HCT116 (cell line): Measurements from ENCODE around the gene SP100. TPM values are rescaled to one million over a fixed set of nuclear protein-coding genes. Genes with fewer than 3 reads are reported as not detected.

ENCODE experiments used
- ATAC-seq: fragments of 200-7000 bp; cut with Tn5 transposase; 2 replicates; pipeline ENCODE4 v1.9.1; 2020; ENCODE audit warnings: mild to moderate bottlenecking, moderate library complexity
- BruUV-seq: library from RNA; stranded (reverse); fragments of 400-500 nt; replicated peaks from 2 replicates; lab custom pipeline; 2021; lab: Mats Ljungman, UMichigan
- CTCF ChIA-PET: fragments of 300-600 bp; sonication (Branson Sonifier 250); formaldehyde crosslinking; loops from one replicate; lab custom pipeline; 2021; ENCODE audit warnings: antibody characterized with exemption; lab: Charles Lee
- POLR2A ChIA-PET: fragments of 300-600, 350-600 bp; sonication (Branson Sonifier 250); formaldehyde crosslinking; loops from one replicate; lab custom pipeline; 2021; ENCODE audit warnings: antibody characterized with exemption; lab: Charles Lee
- RAD21 ChIA-PET, 2 experiments: fragments of 300-600 bp; sonication (Branson Sonifier 250); formaldehyde crosslinking; loops; one replicate each; lab custom pipeline; 2023; ENCODE audit warnings: low total read pairs in 2 of 2; ENCODE audit not compliant: uncharacterized antibody in 2 of 2, unreplicated experiment in 2 of 2, low non-redundant PET in 1 of 2; lab: Charles Lee
- DNase-seq: peaks from one replicate; pipeline ENCODE4 v3.0.0-alpha.2; 2010; ENCODE audit warnings: low read depth, low spot score
- H2AFZ ChIP-seq: fragments of 200-600 bp; shearing (Covaris generic), sonication (generic); 2 replicates; pipeline ENCODE4 v1.6.1; 2017; ENCODE audit warnings: low read depth, mixed run types, mixed read lengths, antibody characterized with exemption, low read length; ENCODE audit not compliant: poor library complexity, severe bottlenecking
- H3K27ac ChIP-seq: 2 replicates; pipeline ENCODE4 v1.5.1; 2012; ENCODE audit warnings: low read depth, low read length
- H3K27me3 ChIP-seq: fragments of 200-600 bp; sonication (generic); 2 replicates; pipeline ENCODE4 v1.6.1; 2016; ENCODE audit warnings: mixed run types, low read length, mixed read lengths; ENCODE audit not compliant: insufficient read depth
- H3K36me3 ChIP-seq, 2 experiments: fragments of 200-500 bp in 1 of 2; fragments of 200-600 bp in 1 of 2; sonication (Bioruptor generic) in 1 of 2; sonication (generic) in 1 of 2; 2 replicates each; pipeline versions ENCODE4 v1.5.1 to v1.6.1; 2014 to 2016; ENCODE audit warnings: low read length in 2 of 2, inconsistent platforms in 1 of 2, mixed read lengths in 1 of 2, mixed run types in 1 of 2; ENCODE audit not compliant: insufficient read depth in 2 of 2, control insufficient read depth in 1 of 2
- H3K4me1 ChIP-seq, 2 experiments: fragments of 200-600 bp in 1 of 2; sonication (generic) in 1 of 2; 2 replicates each; pipeline versions ENCODE4 v1.5.1 to v1.6.1; 2012 to 2017; ENCODE audit warnings: low read length in 2 of 2, inconsistent platforms in 1 of 2, mild to moderate bottlenecking in 1 of 2, mixed read lengths in 1 of 2, mixed run types in 1 of 2, moderate library complexity in 1 of 2; ENCODE audit not compliant: insufficient read depth in 2 of 2, control insufficient read depth in 1 of 2
- H3K4me2 ChIP-seq: fragments of 200-600 bp; sonication (generic); 2 replicates; pipeline ENCODE4 v1.6.1; 2017; ENCODE audit warnings: mixed run types, low read length, mixed read lengths
- H3K4me3 ChIP-seq, 2 experiments: fragments of 200-600 bp in 1 of 2; sonication (generic) in 1 of 2; replicated peaks in 1 of 2; 2 replicates each; pipeline ENCODE4 v1.5.1; 2011 to 2016; ENCODE audit warnings: low read length in 2 of 2, control low read depth in 1 of 2, low read depth in 1 of 2, mild to moderate bottlenecking in 1 of 2, mixed read lengths in 1 of 2, mixed run types in 1 of 2
- H3K79me2 ChIP-seq: fragments of 200-600 bp; sonication (generic); 2 replicates; pipeline ENCODE4 v1.6.1; 2017; ENCODE audit warnings: mild to moderate bottlenecking, mixed run types, low read length, moderate library complexity, mixed read lengths; ENCODE audit not compliant: insufficient read depth
- H3K9ac ChIP-seq: fragments of 200-600 bp; sonication (generic); 2 replicates; pipeline ENCODE4 v1.6.1; 2016; ENCODE audit warnings: low read length, mixed read lengths
- H3K9me2 ChIP-seq: fragments of 200-600 bp; sonication (generic), shearing (Covaris generic); 2 replicates; pipeline ENCODE4 v1.6.1; 2017; ENCODE audit warnings: mixed run types, mild to moderate bottlenecking, moderate library complexity; ENCODE audit not compliant: insufficient read depth
- H3K9me3 ChIP-seq, 2 experiments: fragments of 200-500 bp in 1 of 2; fragments of 200-600 bp in 1 of 2; sonication (Bioruptor generic) in 1 of 2; sonication (generic) in 1 of 2; 2 replicates each; pipeline ENCODE4 v1.6.1; 2014 to 2017; ENCODE audit warnings: low read length in 2 of 2, mixed read lengths in 2 of 2, inconsistent platforms in 1 of 2, low read depth in 1 of 2, mild to moderate bottlenecking in 1 of 2, mixed run types in 1 of 2, moderate library complexity in 1 of 2; ENCODE audit not compliant: control insufficient read depth in 1 of 2, insufficient read depth in 1 of 2
- H4K20me1 ChIP-seq: fragments of 200-600 bp; sonication (generic), shearing (Covaris generic); 2 replicates; pipeline ENCODE4 v1.6.1; 2017; ENCODE audit warnings: mixed run types, mild to moderate bottlenecking, moderate library complexity; ENCODE audit not compliant: insufficient read depth
- CBX3 ChIP-seq: IDR thresholded peaks from 2 replicates; pipeline ENCODE4 v1.6.1; 2012; ENCODE audit warnings: low read depth
- CEBPB ChIP-seq: IDR thresholded peaks from 2 replicates; pipeline ENCODE4 v1.6.1; 2012; ENCODE audit warnings: low read depth
- EGR1 ChIP-seq: IDR thresholded peaks from 2 replicates; pipeline ENCODE4 v1.6.1; 2012; ENCODE audit warnings: low read depth
- EZH2 ChIP-seq: fragments of 200-600 bp; sonication (generic); IDR thresholded peaks from 2 replicates; pipeline ENCODE4 v1.6.1; 2017; ENCODE audit warnings: antibody characterized with exemption, mixed run types
- FOSL1 ChIP-seq: IDR thresholded peaks from 2 replicates; pipeline ENCODE4 v1.6.1; 2012; ENCODE audit warnings: low read depth
- JUND ChIP-seq: IDR thresholded peaks from 2 replicates; pipeline ENCODE4 v1.6.1; 2012
- POLR2A ChIP-seq: IDR thresholded peaks from 2 replicates; pipeline ENCODE4 v1.7.0; 2011; ENCODE audit warnings: borderline replicate concordance; ENCODE audit not compliant: insufficient read depth, insufficient read length; ENCODE audit errors: extremely low read depth
- POLR2AphosphoS5 ChIP-seq: IDR thresholded peaks from 2 replicates; pipeline ENCODE4 v1.6.1; 2011; ENCODE audit warnings: mild to moderate bottlenecking, low read depth, low read length, moderate library complexity
- RAD21 ChIP-seq: IDR thresholded peaks from 2 replicates; pipeline ENCODE4 v1.6.1; 2012; ENCODE audit warnings: low read depth, mild to moderate bottlenecking
- SIN3A ChIP-seq: IDR thresholded peaks from 2 replicates; pipeline ENCODE4 v1.6.1; 2012; ENCODE audit warnings: low read depth
- SP1 ChIP-seq: IDR thresholded peaks from 2 replicates; pipeline ENCODE4 v1.6.1; 2012; ENCODE audit warnings: low read depth
- YY1 ChIP-seq: IDR thresholded peaks from 2 replicates; pipeline ENCODE4 v1.6.1; 2011; ENCODE audit warnings: low read length, low read depth, moderate library complexity, mild to moderate bottlenecking; ENCODE audit not compliant: insufficient replicate concordance; ENCODE audit errors: extremely low read depth
- ZFX ChIP-seq: fragments of 450-650 bp; IDR thresholded peaks from 2 replicates; pipeline ENCODE4 v1.6.1; 2017
- ZNF274 ChIP-seq: fragments of 200-500 bp; sonication (Bioruptor generic); IDR thresholded peaks from 2 replicates; pipeline ENCODE4 v1.6.1; 2014; ENCODE audit warnings: mild to moderate bottlenecking, low read depth, low read length, inconsistent platforms
- intact Hi-C: fragments of 100-400 bp; cut with micrococcal nuclease; formaldehyde crosslinking; loops from 2 replicates; pipeline ENCODE4 v1.10.0; 2022
- total RNA-seq: library from RNA; stranded (reverse); gene quantifications from one replicate; pipeline ENCODE4 v1.2.1, GENCODE V29; 2021; ENCODE audit not compliant: unreplicated experiment
- TF ChIP-seq, protein P1 (sequence below): IDR thresholded peaks from 2 replicates; pipeline ENCODE4 v1.6.1; 2012
- TF ChIP-seq, protein P2 (sequence below): IDR thresholded peaks from 2 replicates; pipeline ENCODE4 v1.6.1; 2011; ENCODE audit warnings: mild to moderate bottlenecking, low read length, moderate library complexity; ENCODE audit not compliant: insufficient replicate concordance; ENCODE audit errors: extremely low read depth
- TF ChIP-seq, protein P3 (sequence below), 3 experiments: fragments of 200-600 bp in 1 of 3; sonication (generic) in 1 of 3; IDR thresholded peaks in 2 of 3; conservative IDR thresholded peaks in 1 of 3; 2 replicates each; pipeline ENCODE4 v1.5.1; 2012 to 2017; ENCODE audit warnings: low read depth in 2 of 3, low read length in 2 of 3, antibody characterized with exemption in 1 of 3, borderline replicate concordance in 1 of 3, control low read depth in 1 of 3, mild to moderate bottlenecking in 1 of 3, mixed read lengths in 1 of 3, mixed run types in 1 of 3, moderate library complexity in 1 of 3; ENCODE audit not compliant: insufficient read depth in 1 of 3
- TF ChIP-seq, protein P4 (sequence below): IDR thresholded peaks from 2 replicates; pipeline ENCODE4 v1.6.1; 2012; ENCODE audit warnings: low read depth

Gene SP100
- total RNA-seq, 1 experiment from 2014 or later: 48.1 TPM

DNA sequence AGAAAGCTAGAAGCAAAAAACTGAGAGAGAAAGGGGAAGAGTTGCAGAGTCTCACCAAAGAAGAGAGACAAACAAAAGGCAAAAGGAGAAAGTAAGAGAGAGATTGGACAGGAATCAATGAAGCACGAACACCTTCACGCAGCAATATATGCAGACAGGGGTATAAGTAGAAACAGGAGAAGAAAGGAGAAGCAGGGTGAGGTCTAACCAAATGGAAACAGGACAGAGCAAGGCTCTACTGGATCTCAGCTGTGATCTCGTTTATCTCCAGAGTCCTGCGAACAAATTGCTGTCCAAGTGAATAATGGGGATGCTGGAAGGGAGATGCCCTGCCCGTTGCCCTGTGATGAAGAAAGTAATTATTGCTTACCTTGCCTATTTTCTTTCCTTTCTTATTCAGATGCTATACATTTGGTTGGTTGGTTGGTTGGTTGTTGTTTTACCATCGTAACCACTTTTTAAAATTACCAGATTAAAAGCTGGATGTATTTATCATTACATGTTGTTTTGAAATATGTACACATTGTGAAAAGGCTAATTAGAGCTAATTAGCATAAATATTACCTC lies 34.0 kb downstream of the SP100 start:
- no peaks in the 10 kb centered on the region for H3K9me3 ChIP-seq

More for the DNA sequence above, 34.0 kb downstream of the SP100 start:
- CTCF ChIA-PET: no interaction called here
- Histone ChIP-seq H3K36me3 (no peaks in the 10 kb centered on the region), H3K4me1 (no peaks in the 10 kb centered on the region), H3K27ac (no peak overlapping the region), H4K20me1 (no peaks in the 10 kb centered on the region), H3K79me2 (no peaks in the 10 kb centered on the region), H3K4me3 (no peak overlapping the region), H2AFZ (no peak overlapping the region), H3K9me2 (no peaks in the 10 kb centered on the region), H3K27me3 (no peaks in the 10 kb centered on the region), H3K9ac (no peak overlapping the region), H3K4me2 (no peak overlapping the region)
- intact Hi-C loops: no loop called here
- DNase-seq (no peak), ATAC-seq (no peak)
- POLR2A ChIA-PET: no interaction called here
- BruUV-seq: no TSS peak
- TF ChIP-seq POLR2A (no peak), JUND (no peak), CEBPB (no peak), EGR1 (no peak), ZNF274 (no peak), RAD21 (no peak), FOSL1 (no peak), SP1 (no peak), POLR2AphosphoS5 (no peak), ZFX (no peak), EZH2 (no peak), SIN3A (no peak), CBX3 (no peak), YY1 (no peak)
- TF ChIP-seq, protein P1, sequence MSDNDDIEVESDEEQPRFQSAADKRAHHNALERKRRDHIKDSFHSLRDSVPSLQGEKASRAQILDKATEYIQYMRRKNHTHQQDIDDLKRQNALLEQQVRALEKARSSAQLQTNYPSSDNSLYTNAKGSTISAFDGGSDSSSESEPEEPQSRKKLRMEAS: no peak
- TF ChIP-seq, protein P2, sequence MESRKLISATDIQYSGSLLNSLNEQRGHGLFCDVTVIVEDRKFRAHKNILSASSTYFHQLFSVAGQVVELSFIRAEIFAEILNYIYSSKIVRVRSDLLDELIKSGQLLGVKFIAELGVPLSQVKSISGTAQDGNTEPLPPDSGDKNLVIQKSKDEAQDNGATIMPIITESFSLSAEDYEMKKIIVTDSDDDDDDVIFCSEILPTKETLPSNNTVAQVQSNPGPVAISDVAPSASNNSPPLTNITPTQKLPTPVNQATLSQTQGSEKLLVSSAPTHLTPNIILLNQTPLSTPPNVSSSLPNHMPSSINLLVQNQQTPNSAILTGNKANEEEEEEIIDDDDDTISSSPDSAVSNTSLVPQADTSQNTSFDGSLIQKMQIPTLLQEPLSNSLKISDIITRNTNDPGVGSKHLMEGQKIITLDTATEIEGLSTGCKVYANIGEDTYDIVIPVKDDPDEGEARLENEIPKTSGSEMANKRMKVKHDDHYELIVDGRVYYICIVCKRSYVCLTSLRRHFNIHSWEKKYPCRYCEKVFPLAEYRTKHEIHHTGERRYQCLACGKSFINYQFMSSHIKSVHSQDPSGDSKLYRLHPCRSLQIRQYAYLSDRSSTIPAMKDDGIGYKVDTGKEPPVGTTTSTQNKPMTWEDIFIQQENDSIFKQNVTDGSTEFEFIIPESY: no peak
- TF ChIP-seq, protein P3, sequence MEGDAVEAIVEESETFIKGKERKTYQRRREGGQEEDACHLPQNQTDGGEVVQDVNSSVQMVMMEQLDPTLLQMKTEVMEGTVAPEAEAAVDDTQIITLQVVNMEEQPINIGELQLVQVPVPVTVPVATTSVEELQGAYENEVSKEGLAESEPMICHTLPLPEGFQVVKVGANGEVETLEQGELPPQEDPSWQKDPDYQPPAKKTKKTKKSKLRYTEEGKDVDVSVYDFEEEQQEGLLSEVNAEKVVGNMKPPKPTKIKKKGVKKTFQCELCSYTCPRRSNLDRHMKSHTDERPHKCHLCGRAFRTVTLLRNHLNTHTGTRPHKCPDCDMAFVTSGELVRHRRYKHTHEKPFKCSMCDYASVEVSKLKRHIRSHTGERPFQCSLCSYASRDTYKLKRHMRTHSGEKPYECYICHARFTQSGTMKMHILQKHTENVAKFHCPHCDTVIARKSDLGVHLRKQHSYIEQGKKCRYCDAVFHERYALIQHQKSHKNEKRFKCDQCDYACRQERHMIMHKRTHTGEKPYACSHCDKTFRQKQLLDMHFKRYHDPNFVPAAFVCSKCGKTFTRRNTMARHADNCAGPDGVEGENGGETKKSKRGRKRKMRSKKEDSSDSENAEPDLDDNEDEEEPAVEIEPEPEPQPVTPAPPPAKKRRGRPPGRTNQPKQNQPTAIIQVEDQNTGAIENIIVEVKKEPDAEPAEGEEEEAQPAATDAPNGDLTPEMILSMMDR (IDR thresholded peaks at IDR 0.05 in 2 of 3, conservative IDR thresholded peaks at IDR 0.05 in 1 of 3; ENCODE audit: borderline replicate concordance in 1 of 3, insufficient read depth in 1 of 3, low read depth in 2 of 3, low read length in 2 of 3): no peak
- TF ChIP-seq, protein P4, sequence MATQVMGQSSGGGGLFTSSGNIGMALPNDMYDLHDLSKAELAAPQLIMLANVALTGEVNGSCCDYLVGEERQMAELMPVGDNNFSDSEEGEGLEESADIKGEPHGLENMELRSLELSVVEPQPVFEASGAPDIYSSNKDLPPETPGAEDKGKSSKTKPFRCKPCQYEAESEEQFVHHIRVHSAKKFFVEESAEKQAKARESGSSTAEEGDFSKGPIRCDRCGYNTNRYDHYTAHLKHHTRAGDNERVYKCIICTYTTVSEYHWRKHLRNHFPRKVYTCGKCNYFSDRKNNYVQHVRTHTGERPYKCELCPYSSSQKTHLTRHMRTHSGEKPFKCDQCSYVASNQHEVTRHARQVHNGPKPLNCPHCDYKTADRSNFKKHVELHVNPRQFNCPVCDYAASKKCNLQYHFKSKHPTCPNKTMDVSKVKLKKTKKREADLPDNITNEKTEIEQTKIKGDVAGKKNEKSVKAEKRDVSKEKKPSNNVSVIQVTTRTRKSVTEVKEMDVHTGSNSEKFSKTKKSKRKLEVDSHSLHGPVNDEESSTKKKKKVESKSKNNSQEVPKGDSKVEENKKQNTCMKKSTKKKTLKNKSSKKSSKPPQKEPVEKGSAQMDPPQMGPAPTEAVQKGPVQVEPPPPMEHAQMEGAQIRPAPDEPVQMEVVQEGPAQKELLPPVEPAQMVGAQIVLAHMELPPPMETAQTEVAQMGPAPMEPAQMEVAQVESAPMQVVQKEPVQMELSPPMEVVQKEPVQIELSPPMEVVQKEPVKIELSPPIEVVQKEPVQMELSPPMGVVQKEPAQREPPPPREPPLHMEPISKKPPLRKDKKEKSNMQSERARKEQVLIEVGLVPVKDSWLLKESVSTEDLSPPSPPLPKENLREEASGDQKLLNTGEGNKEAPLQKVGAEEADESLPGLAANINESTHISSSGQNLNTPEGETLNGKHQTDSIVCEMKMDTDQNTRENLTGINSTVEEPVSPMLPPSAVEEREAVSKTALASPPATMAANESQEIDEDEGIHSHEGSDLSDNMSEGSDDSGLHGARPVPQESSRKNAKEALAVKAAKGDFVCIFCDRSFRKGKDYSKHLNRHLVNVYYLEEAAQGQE: no peak
- RAD21 ChIA-PET: no interaction called here
